ENCODE results near the gene HPF1. TPM values are rescaled to one million over a fixed set of nuclear protein-coding genes. Genes with fewer than 3 reads are reported as not detected.

The HPF1 gene
- total and polyA plus RNA-seq, 2 of the 8 experiments (the other 6 are each of a cell fraction or from before 2014, with no cell fraction given) = 14.1 to 32.5 TPM

- TF ChIP-seq, protein P1, sequence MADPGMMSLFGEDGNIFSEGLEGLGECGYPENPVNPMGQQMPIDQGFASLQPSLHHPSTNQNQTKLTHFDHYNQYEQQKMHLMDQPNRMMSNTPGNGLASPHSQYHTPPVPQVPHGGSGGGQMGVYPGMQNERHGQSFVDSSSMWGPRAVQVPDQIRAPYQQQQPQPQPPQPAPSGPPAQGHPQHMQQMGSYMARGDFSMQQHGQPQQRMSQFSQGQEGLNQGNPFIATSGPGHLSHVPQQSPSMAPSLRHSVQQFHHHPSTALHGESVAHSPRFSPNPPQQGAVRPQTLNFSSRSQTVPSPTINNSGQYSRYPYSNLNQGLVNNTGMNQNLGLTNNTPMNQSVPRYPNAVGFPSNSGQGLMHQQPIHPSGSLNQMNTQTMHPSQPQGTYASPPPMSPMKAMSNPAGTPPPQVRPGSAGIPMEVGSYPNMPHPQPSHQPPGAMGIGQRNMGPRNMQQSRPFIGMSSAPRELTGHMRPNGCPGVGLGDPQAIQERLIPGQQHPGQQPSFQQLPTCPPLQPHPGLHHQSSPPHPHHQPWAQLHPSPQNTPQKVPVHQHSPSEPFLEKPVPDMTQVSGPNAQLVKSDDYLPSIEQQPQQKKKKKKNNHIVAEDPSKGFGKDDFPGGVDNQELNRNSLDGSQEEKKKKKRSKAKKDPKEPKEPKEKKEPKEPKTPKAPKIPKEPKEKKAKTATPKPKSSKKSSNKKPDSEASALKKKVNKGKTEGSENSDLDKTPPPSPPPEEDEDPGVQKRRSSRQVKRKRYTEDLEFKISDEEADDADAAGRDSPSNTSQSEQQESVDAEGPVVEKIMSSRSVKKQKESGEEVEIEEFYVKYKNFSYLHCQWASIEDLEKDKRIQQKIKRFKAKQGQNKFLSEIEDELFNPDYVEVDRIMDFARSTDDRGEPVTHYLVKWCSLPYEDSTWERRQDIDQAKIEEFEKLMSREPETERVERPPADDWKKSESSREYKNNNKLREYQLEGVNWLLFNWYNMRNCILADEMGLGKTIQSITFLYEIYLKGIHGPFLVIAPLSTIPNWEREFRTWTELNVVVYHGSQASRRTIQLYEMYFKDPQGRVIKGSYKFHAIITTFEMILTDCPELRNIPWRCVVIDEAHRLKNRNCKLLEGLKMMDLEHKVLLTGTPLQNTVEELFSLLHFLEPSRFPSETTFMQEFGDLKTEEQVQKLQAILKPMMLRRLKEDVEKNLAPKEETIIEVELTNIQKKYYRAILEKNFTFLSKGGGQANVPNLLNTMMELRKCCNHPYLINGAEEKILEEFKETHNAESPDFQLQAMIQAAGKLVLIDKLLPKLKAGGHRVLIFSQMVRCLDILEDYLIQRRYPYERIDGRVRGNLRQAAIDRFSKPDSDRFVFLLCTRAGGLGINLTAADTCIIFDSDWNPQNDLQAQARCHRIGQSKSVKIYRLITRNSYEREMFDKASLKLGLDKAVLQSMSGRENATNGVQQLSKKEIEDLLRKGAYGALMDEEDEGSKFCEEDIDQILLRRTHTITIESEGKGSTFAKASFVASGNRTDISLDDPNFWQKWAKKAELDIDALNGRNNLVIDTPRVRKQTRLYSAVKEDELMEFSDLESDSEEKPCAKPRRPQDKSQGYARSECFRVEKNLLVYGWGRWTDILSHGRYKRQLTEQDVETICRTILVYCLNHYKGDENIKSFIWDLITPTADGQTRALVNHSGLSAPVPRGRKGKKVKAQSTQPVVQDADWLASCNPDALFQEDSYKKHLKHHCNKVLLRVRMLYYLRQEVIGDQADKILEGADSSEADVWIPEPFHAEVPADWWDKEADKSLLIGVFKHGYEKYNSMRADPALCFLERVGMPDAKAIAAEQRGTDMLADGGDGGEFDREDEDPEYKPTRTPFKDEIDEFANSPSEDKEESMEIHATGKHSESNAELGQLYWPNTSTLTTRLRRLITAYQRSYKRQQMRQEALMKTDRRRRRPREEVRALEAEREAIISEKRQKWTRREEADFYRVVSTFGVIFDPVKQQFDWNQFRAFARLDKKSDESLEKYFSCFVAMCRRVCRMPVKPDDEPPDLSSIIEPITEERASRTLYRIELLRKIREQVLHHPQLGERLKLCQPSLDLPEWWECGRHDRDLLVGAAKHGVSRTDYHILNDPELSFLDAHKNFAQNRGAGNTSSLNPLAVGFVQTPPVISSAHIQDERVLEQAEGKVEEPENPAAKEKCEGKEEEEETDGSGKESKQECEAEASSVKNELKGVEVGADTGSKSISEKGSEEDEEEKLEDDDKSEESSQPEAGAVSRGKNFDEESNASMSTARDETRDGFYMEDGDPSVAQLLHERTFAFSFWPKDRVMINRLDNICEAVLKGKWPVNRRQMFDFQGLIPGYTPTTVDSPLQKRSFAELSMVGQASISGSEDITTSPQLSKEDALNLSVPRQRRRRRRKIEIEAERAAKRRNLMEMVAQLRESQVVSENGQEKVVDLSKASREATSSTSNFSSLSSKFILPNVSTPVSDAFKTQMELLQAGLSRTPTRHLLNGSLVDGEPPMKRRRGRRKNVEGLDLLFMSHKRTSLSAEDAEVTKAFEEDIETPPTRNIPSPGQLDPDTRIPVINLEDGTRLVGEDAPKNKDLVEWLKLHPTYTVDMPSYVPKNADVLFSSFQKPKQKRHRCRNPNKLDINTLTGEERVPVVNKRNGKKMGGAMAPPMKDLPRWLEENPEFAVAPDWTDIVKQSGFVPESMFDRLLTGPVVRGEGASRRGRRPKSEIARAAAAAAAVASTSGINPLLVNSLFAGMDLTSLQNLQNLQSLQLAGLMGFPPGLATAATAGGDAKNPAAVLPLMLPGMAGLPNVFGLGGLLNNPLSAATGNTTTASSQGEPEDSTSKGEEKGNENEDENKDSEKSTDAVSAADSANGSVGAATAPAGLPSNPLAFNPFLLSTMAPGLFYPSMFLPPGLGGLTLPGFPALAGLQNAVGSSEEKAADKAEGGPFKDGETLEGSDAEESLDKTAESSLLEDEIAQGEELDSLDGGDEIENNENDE (IDR thresholded peaks at IDR 0.05; ENCODE audit: insufficient replicate concordance, low read length) = no peak
- TF ChIP-seq SIRT6 (IDR thresholded peaks at IDR 0.05; ENCODE audit: low read length) (no peak), EP300 (IDR thresholded peaks at IDR 0.05; ENCODE audit: borderline replicate concordance in 1 of 2, low read depth in 2 of 2, low read length in 2 of 2) (no peak)
These were observed 59.4 kb downstream of the HPF1 start (continued) for GRCh38 chr4:169698331-169698730.
